Measurements from ENCODE around the gene RAB26.

RAB26 gene

DNA sequence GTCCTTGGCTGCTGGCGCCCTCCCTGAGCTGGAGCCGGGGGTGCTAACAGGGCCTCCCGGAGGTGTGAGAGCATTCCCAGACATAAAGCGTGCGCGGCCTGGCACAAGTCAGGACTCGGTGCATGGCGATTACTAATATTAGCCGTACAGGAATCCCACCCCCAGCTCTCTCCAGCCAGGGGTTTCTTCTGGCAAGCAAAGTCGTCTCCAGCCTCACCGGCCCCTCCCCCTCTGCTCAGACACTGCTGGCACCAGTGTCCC is 43.0 kb downstream of the RAB26 start:
- POLR2A ChIA-PET, result interaction anchor here (0.6 kb wide), 1 partner anchor 13 kb away, joined by 3 read pairs; no protein-coding TSS in a partner anchor
- WGBS (ENCODE audit: insufficient coverage), result 97% methylated on average over 10 of the region's 11 CpGs
- H3K4me3 ChIP-seq (ENCODE audit: control insufficient read depth in 1 of 7, extremely low read depth in 1 of 7, insufficient read depth in 4 of 7, low read depth in 2 of 7, low read length in 6 of 7), result no peak overlapping the region
- H3K27ac ChIP-seq (ENCODE audit: insufficient read depth in 1 of 2, low read depth in 1 of 2, low read length in 2 of 2, poor library complexity in 1 of 2, severe bottlenecking in 2 of 2), result no peak overlapping the region
- no peaks in the 10 kb centered on the region for H3K9me3 ChIP-seq (ENCODE audit: control extremely low read depth in 1 of 5, control insufficient read depth in 4 of 5, insufficient read depth in 2 of 5, low read depth in 1 of 5, low read length in 4 of 5)
- H3K4me1 ChIP-seq (ENCODE audit: control extremely low read depth in 1 of 4, control insufficient read depth in 4 of 4, insufficient read depth in 4 of 4, low read length in 3 of 4), result peaks cover 0 to 13% (median 11%) of the 10 kb centered on the region in 4 experiments
- H3K27me3 ChIP-seq (replicated peaks in 2 of 5; ENCODE audit: control insufficient read depth in 4 of 5, insufficient read depth in 5 of 5, low read length in 4 of 5), result peaks cover 0 to 31% (median 16%) of the 10 kb centered on the region in 5 experiments
- no peak for DNase-seq
- no peaks in the 10 kb centered on the region for H3K36me3 ChIP-seq (ENCODE audit: control insufficient read depth in 4 of 4, insufficient read depth in 4 of 4, low read length in 3 of 4)
- CTCF ChIA-PET, result interaction anchor here (0.8 kb wide), 1 partner anchor 14 kb away, joined by 3 read pairs; no protein-coding TSS in a partner anchor

GRCh38 chr16:2194166-2194834 is 45.9 kb downstream of the RAB26 start:
- Histone ChIP-seq H3K4me1 (ENCODE audit: control extremely low read depth in 1 of 4, control insufficient read depth in 4 of 4, insufficient read depth in 4 of 4, low read length in 3 of 4) (peaks cover 0 to 16% (median 11%) of the 10 kb centered on the region in 4 experiments), H3K9me3 (ENCODE audit: control extremely low read depth in 1 of 5, control insufficient read depth in 4 of 5, insufficient read depth in 2 of 5, low read depth in 1 of 5, low read length in 4 of 5) (no peaks in the 10 kb centered on the region), H3K36me3 (ENCODE audit: control insufficient read depth in 4 of 4, insufficient read depth in 4 of 4, low read length in 3 of 4) (no peaks in the 10 kb centered on the region), H3K4me3 (ENCODE audit: control insufficient read depth in 1 of 7, extremely low read depth in 1 of 7, insufficient read depth in 4 of 7, low read depth in 2 of 7, low read length in 6 of 7) (no peak overlapping the region), H3K27me3 (replicated peaks in 2 of 5; ENCODE audit: control insufficient read depth in 4 of 5, insufficient read depth in 5 of 5, low read length in 4 of 5) (peaks cover 8 to 58% (median 23%) of the 10 kb centered on the region in 5 experiments), H3K27ac (ENCODE audit: insufficient read depth in 1 of 2, low read depth in 1 of 2, low read length in 2 of 2, poor library complexity in 1 of 2, severe bottlenecking in 2 of 2) (no peak overlapping the region)
- peak in 2 of 3 donors; percentile 42 to 55 for DNase-seq
- 81% methylated on average over 14 of the region's 16 CpGs for WGBS (ENCODE audit: insufficient coverage)
- POLR2A ChIA-PET, result no interaction called here
- CTCF ChIA-PET, result interaction anchor here (0.8 to 2.6 kb wide), 9 partner anchors 9 to 343 kb away, joined by 3 to 8 read pairs (median 5); partner anchors contain the start of genes CCNF and ECI1

DNA sequence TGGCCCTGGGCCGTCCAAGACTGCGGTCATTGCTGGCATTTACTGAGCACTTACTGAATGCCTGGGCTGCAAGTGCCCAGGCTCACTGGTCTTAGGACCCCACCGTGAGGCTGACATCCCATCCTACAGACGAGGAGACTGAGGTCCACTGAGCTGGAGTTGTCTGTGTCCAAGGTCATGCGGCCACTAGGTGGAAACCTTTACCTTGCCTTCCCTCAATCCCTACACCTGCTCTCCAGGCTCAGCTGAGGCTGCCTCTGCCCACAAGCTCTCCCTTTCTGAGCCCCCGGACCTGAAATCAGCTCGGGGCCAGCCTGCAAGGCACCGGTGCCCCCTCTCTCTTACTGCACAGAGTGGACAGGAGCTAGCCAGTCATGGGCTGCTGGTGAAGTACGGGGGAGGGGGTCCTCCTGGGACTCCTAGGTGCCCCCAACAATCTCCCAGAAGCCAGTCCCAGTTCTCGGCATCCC is 46.5 kb downstream of the RAB26 start:
- WGBS (ENCODE audit: insufficient coverage), result 42% methylated on average over 5 of the region's 10 CpGs
- Histone ChIP-seq H3K27me3 (replicated peaks in 2 of 5; ENCODE audit: control insufficient read depth in 4 of 5, insufficient read depth in 5 of 5, low read length in 4 of 5) (peaks cover 8 to 61% (median 23%) of the 10 kb centered on the region in 5 experiments), H3K27ac (ENCODE audit: insufficient read depth in 1 of 2, low read depth in 1 of 2, low read length in 2 of 2, poor library complexity in 1 of 2, severe bottlenecking in 2 of 2) (no peak overlapping the region), H3K36me3 (ENCODE audit: control insufficient read depth in 4 of 4, insufficient read depth in 4 of 4, low read length in 3 of 4) (no peaks in the 10 kb centered on the region), H3K9me3 (ENCODE audit: control extremely low read depth in 1 of 5, control insufficient read depth in 4 of 5, insufficient read depth in 2 of 5, low read depth in 1 of 5, low read length in 4 of 5) (no peaks in the 10 kb centered on the region), H3K4me1 (ENCODE audit: control extremely low read depth in 1 of 4, control insufficient read depth in 4 of 4, insufficient read depth in 4 of 4, low read length in 3 of 4) (peaks cover 0 to 16% (median 11%) of the 10 kb centered on the region in 4 experiments), H3K4me3 (ENCODE audit: control insufficient read depth in 1 of 7, extremely low read depth in 1 of 7, insufficient read depth in 4 of 7, low read depth in 2 of 7, low read length in 6 of 7) (peak overlapping the region in 2 of 7 experiments; percentile 6 to 19)
- ChIA-PET POLR2A (interaction anchor here (0.9 kb wide), 1 partner anchor 39 kb away, joined by 3 read pairs; the partner anchor contains the start of gene TRAF7), CTCF (interaction anchor here (0.8 to 2.6 kb wide), 9 partner anchors 9 to 342 kb away, joined by 3 to 8 read pairs (median 5); partner anchors contain the start of genes CCNF and ECI1)
- DNase-seq, result peak; percentile 40 to 69 (median 64)

- 1% methylated on average over 32 of the region's 49 CpGs for WGBS (ENCODE audit: insufficient coverage)
- no peak overlapping the region for H3K27ac ChIP-seq (ENCODE audit: insufficient read depth in 1 of 2, low read depth in 1 of 2, low read length in 2 of 2, poor library complexity in 1 of 2, severe bottlenecking in 2 of 2)
- ChIA-PET CTCF (interaction anchor here (1.4 to 2.6 kb wide), 4 partner anchors 8 to 234 kb away, joined by 3 to 8 read pairs (median 6); partner anchors contain the start of genes CCNF and ECI1), POLR2A (interaction anchor here (0.9 to 1.0 kb wide), 2 partner anchors 40 to 55 kb away, joined by 3 read pairs; partner anchors contain the start of gene TRAF7)
- H3K36me3 ChIP-seq (ENCODE audit: control insufficient read depth in 4 of 4, insufficient read depth in 4 of 4, low read length in 3 of 4), result no peaks in the 10 kb centered on the region
- H3K4me3 ChIP-seq (ENCODE audit: control insufficient read depth in 1 of 7, extremely low read depth in 1 of 7, insufficient read depth in 4 of 7, low read depth in 2 of 7, low read length in 6 of 7), result peak overlapping the region in 4 of 7 experiments; percentile 36 to 55 (median 46)
- peaks cover 8 to 61% (median 28%) of the 10 kb centered on the region in 5 experiments for H3K27me3 ChIP-seq (replicated peaks in 2 of 5; ENCODE audit: control insufficient read depth in 4 of 5, insufficient read depth in 5 of 5, low read length in 4 of 5)
- H3K4me1 ChIP-seq (ENCODE audit: control extremely low read depth in 1 of 4, control insufficient read depth in 4 of 4, insufficient read depth in 4 of 4, low read length in 3 of 4), result peaks cover 0 to 16% (median 11%) of the 10 kb centered on the region in 4 experiments
- peak in 1 of 3 donors; percentile 18 for DNase-seq
- H3K9me3 ChIP-seq (ENCODE audit: control extremely low read depth in 1 of 5, control insufficient read depth in 4 of 5, insufficient read depth in 2 of 5, low read depth in 1 of 5, low read length in 4 of 5), result no peaks in the 10 kb centered on the region
These were observed 47.1 kb downstream of the RAB26 start for GRCh38 chr16:2195322-2196161.

- peak in 2 of 3 donors; percentile 44 to 54 for DNase-seq
- peak within 1 kb of the TSS in 5 of 7 experiments; percentile 19 to 55 (median 43) for H3K4me3 ChIP-seq (ENCODE audit: control insufficient read depth in 1 of 7, extremely low read depth in 1 of 7, insufficient read depth in 4 of 7, low read depth in 2 of 7, low read length in 6 of 7)
- ChIA-PET CTCF (no interaction called here), POLR2A (interaction anchor here (1.0 kb wide), 1 partner anchor 54 kb away, joined by 3 read pairs; no protein-coding TSS in a partner anchor)
- H3K9me3 ChIP-seq (ENCODE audit: control extremely low read depth in 1 of 5, control insufficient read depth in 4 of 5, insufficient read depth in 2 of 5, low read depth in 1 of 5, low read length in 4 of 5), result no peaks in the 10 kb centered on the region
- peaks cover 8 to 61% (median 28%) of the 10 kb centered on the region in 5 experiments for H3K27me3 ChIP-seq (replicated peaks in 2 of 5; ENCODE audit: control insufficient read depth in 4 of 5, insufficient read depth in 5 of 5, low read length in 4 of 5)
- no peaks in the 10 kb centered on the region for H3K36me3 ChIP-seq (ENCODE audit: control insufficient read depth in 4 of 4, insufficient read depth in 4 of 4, low read length in 3 of 4)
- H3K27ac ChIP-seq (ENCODE audit: insufficient read depth in 1 of 2, low read depth in 1 of 2, low read length in 2 of 2, poor library complexity in 1 of 2, severe bottlenecking in 2 of 2), result no peak within 1 kb of the TSS
- peaks cover 0 to 16% (median 11%) of the 10 kb centered on the region in 4 experiments for H3K4me1 ChIP-seq (ENCODE audit: control extremely low read depth in 1 of 4, control insufficient read depth in 4 of 4, insufficient read depth in 4 of 4, low read length in 3 of 4)
- 0% methylated on average over 64 of the region's 129 CpGs for WGBS (ENCODE audit: insufficient coverage)
These were observed 47.9 kb downstream of the RAB26 start, which contains the start of gene CASKIN1 for GRCh38 chr16:2196162-2196980. TSS of gene CASKIN1 (minus strand) at chr16:2196605. CDS start at chr16:2196432, 173 bp downstream.

- peaks cover 0 to 16% (median 11%) of the 10 kb centered on the region in 4 experiments for H3K4me1 ChIP-seq (ENCODE audit: control extremely low read depth in 1 of 4, control insufficient read depth in 4 of 4, insufficient read depth in 4 of 4, low read length in 3 of 4)
- no peaks in the 10 kb centered on the region for H3K36me3 ChIP-seq (ENCODE audit: control insufficient read depth in 4 of 4, insufficient read depth in 4 of 4, low read length in 3 of 4)
- H3K4me3 ChIP-seq (ENCODE audit: control insufficient read depth in 1 of 7, extremely low read depth in 1 of 7, insufficient read depth in 4 of 7, low read depth in 2 of 7, low read length in 6 of 7), result peak overlapping the region in 4 of 7 experiments; percentile 23 to 48 (median 36)
- H3K27me3 ChIP-seq (replicated peaks in 2 of 5; ENCODE audit: control insufficient read depth in 4 of 5, insufficient read depth in 5 of 5, low read length in 4 of 5), result peaks cover 8 to 61% (median 28%) of the 10 kb centered on the region in 5 experiments
- H3K9me3 ChIP-seq (ENCODE audit: control extremely low read depth in 1 of 5, control insufficient read depth in 4 of 5, insufficient read depth in 2 of 5, low read depth in 1 of 5, low read length in 4 of 5), result no peaks in the 10 kb centered on the region
- DNase-seq, result no peak
- WGBS (ENCODE audit: insufficient coverage), result 15% methylated on average over 26 of the region's 32 CpGs
- CTCF ChIA-PET, result interaction anchor here (0.6 kb wide), 1 partner anchor 104 kb away, joined by 3 read pairs; no protein-coding TSS in a partner anchor
- no peak overlapping the region for H3K27ac ChIP-seq (ENCODE audit: insufficient read depth in 1 of 2, low read depth in 1 of 2, low read length in 2 of 2, poor library complexity in 1 of 2, severe bottlenecking in 2 of 2)
- POLR2A ChIA-PET, result no interaction called here
These were observed 48.6 kb downstream of the RAB26 start for GRCh38 chr16:2196981-2197511.

Measured in common myeloid progenitor, CD34-positive (primary cell).